OCI-LY1 (cell line): ENCODE results near the gene MAPKBP1.

ENCODE experiments used
- H2AFZ ChIP-seq: fragments of 200-600 bp; sonication (generic), shearing (Covaris generic); 2 replicates; pipeline ENCODE4 v1.6.0; 2014; ENCODE audit warnings: antibody characterized with exemption, mild to moderate bottlenecking, low read length
- H3F3A ChIP-seq: fragments of 200-600 bp; sonication (generic), shearing (Covaris generic); 2 replicates; pipeline ENCODE4 v1.6.0; 2014; ENCODE audit warnings: mild to moderate bottlenecking, antibody characterized with exemption, low read length, moderate library complexity; ENCODE audit not compliant: insufficient read depth
- H3K27ac ChIP-seq: fragments of 200-600 bp; sonication (generic); 2 replicates; pipeline ENCODE4 v1.5.1; 2014; ENCODE audit warnings: low read length, mixed run types, mild to moderate bottlenecking, low read depth; ENCODE audit not compliant: poor library complexity, severe bottlenecking
- H3K27me3 ChIP-seq: fragments of 200-600 bp; sonication (generic); 2 replicates; pipeline ENCODE4 v1.6.0; 2014; ENCODE audit warnings: antibody characterized with exemption, mild to moderate bottlenecking, low read length, moderate library complexity; ENCODE audit not compliant: insufficient read depth
- H3K36me3 ChIP-seq: fragments of 200-600 bp; sonication (generic); 2 replicates; pipeline ENCODE4 v1.6.1; 2014; ENCODE audit warnings: mild to moderate bottlenecking, antibody characterized with exemption, low read length, moderate library complexity, mixed read lengths; ENCODE audit not compliant: insufficient read depth
- H3K4me1 ChIP-seq: fragments of 200-600 bp; sonication (generic); 2 replicates; pipeline ENCODE4 v1.5.1; 2014; ENCODE audit warnings: mild to moderate bottlenecking, low read length, moderate library complexity; ENCODE audit not compliant: insufficient read depth, severe bottlenecking
- H3K4me2 ChIP-seq: fragments of 200-600 bp; sonication (generic), shearing (Covaris generic); 2 replicates; pipeline ENCODE4 v1.6.1; 2014; ENCODE audit warnings: low read length
- H3K4me3 ChIP-seq: fragments of 200-600 bp; sonication (generic); 2 replicates; pipeline ENCODE4 v1.5.1; 2014; ENCODE audit warnings: low read length, low read depth, mild to moderate bottlenecking, mixed read lengths; ENCODE audit not compliant: poor library complexity, severe bottlenecking
- H3K79me2 ChIP-seq: fragments of 200-600 bp; shearing (Covaris generic); 2 replicates; pipeline ENCODE4 v1.6.1; 2016; ENCODE audit warnings: mixed run types, low read length, mixed read lengths; ENCODE audit not compliant: insufficient read depth
- H3K9ac ChIP-seq: fragments of 200-600 bp; sonication (generic), shearing (Covaris generic); 2 replicates; pipeline ENCODE4 v1.6.1; 2014; ENCODE audit warnings: mild to moderate bottlenecking, low read length, mixed read lengths
- H3K9me2 ChIP-seq: fragments of 200-600 bp; sonication (generic), shearing (Covaris generic); 2 replicates; pipeline ENCODE4 v1.6.1; 2014; ENCODE audit warnings: low read depth, mild to moderate bottlenecking, low read length, mixed read lengths
- H3K9me3 ChIP-seq: fragments of 200-600 bp; shearing (Covaris generic); 2 replicates; pipeline ENCODE4 v1.6.1; 2014; ENCODE audit warnings: low read length, mixed read lengths
- H4K20me1 ChIP-seq: fragments of 200-600 bp; sonication (generic), shearing (Covaris generic); 2 replicates; pipeline ENCODE4 v1.6.0; 2016; ENCODE audit warnings: mild to moderate bottlenecking, low read length; ENCODE audit not compliant: insufficient read depth
- EZH2 ChIP-seq: fragments of 200-600 bp; sonication (generic), shearing (Covaris generic); IDR thresholded peaks from 2 replicates; pipeline ENCODE4 v1.8.0; 2017; ENCODE audit warnings: borderline replicate concordance, mixed run types, mild to moderate bottlenecking, antibody characterized with exemption, low read length, moderate library complexity, mixed read lengths
- TF ChIP-seq, protein P1 (sequence below): fragments of 200-600 bp; sonication (generic), shearing (Covaris generic); IDR thresholded peaks from 2 replicates; pipeline ENCODE4 v1.5.1; 2017; ENCODE audit warnings: mild to moderate bottlenecking, antibody characterized with exemption, low read length, moderate library complexity, mixed read lengths

The MAPKBP1 gene

DNA sequence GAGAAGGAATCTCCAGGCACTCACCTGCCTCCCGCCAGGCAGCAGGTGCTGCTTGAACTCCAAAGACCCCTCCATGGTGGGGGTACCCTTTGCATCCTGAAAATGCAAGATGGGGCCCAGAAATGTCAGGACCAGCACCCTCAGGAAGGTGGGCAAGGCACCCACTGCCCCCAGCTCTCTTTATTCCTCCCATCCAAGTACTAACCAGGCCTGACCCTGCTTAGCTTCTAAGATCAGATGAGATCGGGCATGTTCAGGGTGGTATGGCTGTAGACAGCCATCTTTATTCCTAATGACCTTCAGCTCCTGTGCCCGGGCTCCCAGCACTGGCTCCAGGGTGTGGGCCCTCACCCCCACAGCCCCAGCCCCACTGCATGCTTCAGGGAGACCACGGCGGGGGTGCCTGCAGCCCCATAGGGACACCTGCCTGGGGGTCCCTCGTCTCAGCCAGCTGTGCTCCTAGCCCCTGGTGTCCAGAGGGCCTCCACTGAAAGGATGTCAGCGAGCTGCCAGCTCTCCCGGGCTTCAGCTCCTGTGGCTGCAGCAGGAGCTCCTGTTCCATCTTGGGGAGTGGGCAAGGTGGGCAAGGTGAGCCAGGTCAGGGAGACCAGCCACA, 77.6 kb downstream of the MAPKBP1 start:
- no peak overlapping the region for H3K4me2 ChIP-seq
- H3K4me3 ChIP-seq, result no peak overlapping the region
- no peaks in the 10 kb centered on the region for H3K4me1 ChIP-seq
- no peaks in the 10 kb centered on the region for H3K9me2 ChIP-seq
- no peak overlapping the region for H3K27ac ChIP-seq
- TF ChIP-seq EZH2, result no peak
- TF ChIP-seq, protein P1, sequence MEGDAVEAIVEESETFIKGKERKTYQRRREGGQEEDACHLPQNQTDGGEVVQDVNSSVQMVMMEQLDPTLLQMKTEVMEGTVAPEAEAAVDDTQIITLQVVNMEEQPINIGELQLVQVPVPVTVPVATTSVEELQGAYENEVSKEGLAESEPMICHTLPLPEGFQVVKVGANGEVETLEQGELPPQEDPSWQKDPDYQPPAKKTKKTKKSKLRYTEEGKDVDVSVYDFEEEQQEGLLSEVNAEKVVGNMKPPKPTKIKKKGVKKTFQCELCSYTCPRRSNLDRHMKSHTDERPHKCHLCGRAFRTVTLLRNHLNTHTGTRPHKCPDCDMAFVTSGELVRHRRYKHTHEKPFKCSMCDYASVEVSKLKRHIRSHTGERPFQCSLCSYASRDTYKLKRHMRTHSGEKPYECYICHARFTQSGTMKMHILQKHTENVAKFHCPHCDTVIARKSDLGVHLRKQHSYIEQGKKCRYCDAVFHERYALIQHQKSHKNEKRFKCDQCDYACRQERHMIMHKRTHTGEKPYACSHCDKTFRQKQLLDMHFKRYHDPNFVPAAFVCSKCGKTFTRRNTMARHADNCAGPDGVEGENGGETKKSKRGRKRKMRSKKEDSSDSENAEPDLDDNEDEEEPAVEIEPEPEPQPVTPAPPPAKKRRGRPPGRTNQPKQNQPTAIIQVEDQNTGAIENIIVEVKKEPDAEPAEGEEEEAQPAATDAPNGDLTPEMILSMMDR, result no peak
- 0 out of 2 replicates have a peak, but pooled peaks cover 6% of the 10 kb centered on the region for H3K27me3 ChIP-seq
- H3K9me3 ChIP-seq, result no peaks in the 10 kb centered on the region
- H2AFZ ChIP-seq, result no peak overlapping the region
- peaks cover 7% of the 10 kb centered on the region for H3K36me3 ChIP-seq
- H3F3A ChIP-seq, result no peaks in the 10 kb centered on the region
- H3K79me2 ChIP-seq, result no peaks in the 10 kb centered on the region
- no peaks in the 10 kb centered on the region for H4K20me1 ChIP-seq
- no peak overlapping the region for H3K9ac ChIP-seq

DNA sequence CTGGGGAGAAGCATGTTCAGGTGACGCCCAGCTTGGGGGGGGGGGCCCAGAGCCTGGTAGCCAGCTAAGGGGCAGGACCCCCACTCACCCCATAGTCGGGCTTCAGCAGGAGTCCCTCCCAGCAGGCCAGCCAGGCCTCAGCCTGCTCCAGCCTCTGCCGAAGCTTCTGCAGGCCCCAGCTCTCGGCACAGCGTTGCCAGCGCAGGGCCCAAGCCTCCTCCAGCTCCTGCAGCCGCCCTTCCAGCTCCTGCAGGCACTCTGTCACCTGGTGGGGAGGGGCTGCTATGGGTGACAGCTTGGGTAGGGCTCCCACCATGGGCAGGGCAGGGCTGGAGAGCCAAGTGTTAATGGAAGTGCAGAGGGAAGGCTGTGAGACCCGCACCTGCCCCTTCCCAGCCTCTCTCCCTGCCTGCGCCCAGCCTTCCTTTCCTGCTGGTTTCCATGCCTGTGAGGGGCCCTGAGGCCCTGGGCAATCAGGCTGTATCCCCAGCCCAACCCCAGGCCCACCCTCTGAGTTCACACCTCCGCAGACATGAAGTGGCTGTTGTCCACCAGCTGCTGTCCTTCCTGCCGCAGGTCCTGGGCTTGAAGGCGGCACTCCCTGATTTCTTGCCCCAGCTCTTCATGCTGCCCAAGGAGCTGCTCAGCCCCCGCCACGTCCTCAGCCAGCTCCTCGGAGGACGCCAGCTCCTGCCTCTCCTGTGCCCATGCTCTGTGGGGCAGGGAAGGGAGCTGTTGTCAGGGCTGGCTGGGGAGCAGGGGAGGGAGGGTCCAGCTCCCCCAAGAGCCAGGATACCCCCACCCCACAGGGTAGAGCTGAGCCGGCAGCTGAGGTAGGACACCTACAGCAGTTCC, 78.7 kb downstream of the MAPKBP1 start:
- no peak overlapping the region for H3K9ac ChIP-seq
- H3K9me2 ChIP-seq, result no peaks in the 10 kb centered on the region
- H2AFZ ChIP-seq, result no peak overlapping the region

DNA sequence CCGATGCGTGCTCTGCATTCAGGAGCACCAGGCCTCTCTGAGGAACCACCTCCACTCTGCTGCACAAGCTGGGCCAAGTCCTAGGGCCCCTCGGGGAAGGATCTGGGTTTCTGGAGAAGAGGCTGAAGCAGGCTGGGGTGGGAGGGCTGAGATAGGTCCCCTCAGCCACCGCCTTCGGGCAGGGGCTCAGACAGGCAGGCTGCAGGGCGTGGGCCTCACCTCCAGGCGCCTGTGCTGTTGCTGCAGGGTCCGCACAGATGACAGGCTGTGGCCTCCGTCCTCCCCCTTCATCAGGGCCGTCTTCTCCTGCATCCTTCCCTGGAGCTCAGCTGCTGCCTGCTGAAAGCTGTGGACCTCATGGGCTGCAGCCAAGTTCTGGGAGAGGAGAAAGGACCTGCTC, 79.5 kb downstream of the MAPKBP1 start:
- H3K4me1 ChIP-seq, result no peaks in the 10 kb centered on the region
- H4K20me1 ChIP-seq, result no peaks in the 10 kb centered on the region
- H3F3A ChIP-seq, result no peaks in the 10 kb centered on the region
- TF ChIP-seq EZH2, result no peak
- TF ChIP-seq, protein P1, result no peak
- H3K27me3 ChIP-seq, result 0 out of 2 replicates have a peak, but pooled peaks cover 6% of the 10 kb centered on the region
- no peaks in the 10 kb centered on the region for H3K9me2 ChIP-seq
- no peak overlapping the region for H3K4me2 ChIP-seq
- no peak overlapping the region for H2AFZ ChIP-seq
- H3K36me3 ChIP-seq, result no peaks in the 10 kb centered on the region
- H3K4me3 ChIP-seq, result no peak overlapping the region
- no peaks in the 10 kb centered on the region for H3K79me2 ChIP-seq
- no peak overlapping the region for H3K9ac ChIP-seq
- H3K27ac ChIP-seq, result no peak overlapping the region
- no peaks in the 10 kb centered on the region for H3K9me3 ChIP-seq

More for the DNA sequence above, 78.7 kb downstream of the MAPKBP1 start:
- H3K27ac ChIP-seq, result no peak overlapping the region
- H3K27me3 ChIP-seq, result 0 out of 2 replicates have a peak, but pooled peaks cover 6% of the 10 kb centered on the region
- no peaks in the 10 kb centered on the region for H3F3A ChIP-seq
- peaks cover 3% of the 10 kb centered on the region for H3K36me3 ChIP-seq
- no peaks in the 10 kb centered on the region for H4K20me1 ChIP-seq
- no peak overlapping the region for H3K4me3 ChIP-seq
- TF ChIP-seq, protein P1, result no peak
- TF ChIP-seq EZH2, result no peak
- no peak overlapping the region for H3K4me2 ChIP-seq
- no peaks in the 10 kb centered on the region for H3K79me2 ChIP-seq
- H3K4me1 ChIP-seq, result no peaks in the 10 kb centered on the region
- H3K9me3 ChIP-seq, result no peaks in the 10 kb centered on the region
